Stimulated activated naive B cell treated with anti-CD40 and anti-IgM and Interleukin-4, amounts not matched to agents 10 μg/mL and 1 μg/mL and 100 μg/mL, for 72 hours (primary cell): ENCODE results near the gene ADAMTS19.

Source experiments
- ATAC-seq, 2 donors: fragments of 150-1000 bp; cut with Tn5 transposase; replicated peaks; 2 replicates each; pipeline ENCODE4 v1.10.0; 2021; ENCODE audit warnings: moderate library complexity in 1 of 2
- DNase-seq: peaks from one replicate; pipeline ENCODE4 v3.0.0; 2021
- H3K27ac Mint-ChIP-seq: one replicate; pipeline ENCODE4 v1.8.0; 2022; ENCODE audit warnings: mild to moderate bottlenecking, mixed read lengths
- H3K27me3 Mint-ChIP-seq, 2 donors: one replicate each; pipeline ENCODE4 v1.8.0; 2022; ENCODE audit warnings: mixed read lengths in 2 of 2
- H3K36me3 Mint-ChIP-seq, 2 donors: one replicate each; pipeline ENCODE4 v1.8.0; 2022; ENCODE audit warnings: mixed read lengths in 2 of 2, mild to moderate bottlenecking in 1 of 2
- H3K4me1 Mint-ChIP-seq, 2 donors: one replicate each; pipeline ENCODE4 v1.8.0; 2022; ENCODE audit warnings: mixed read lengths in 2 of 2, mild to moderate bottlenecking in 1 of 2
- H3K4me3 Mint-ChIP-seq, 2 donors: one replicate each; pipeline ENCODE4 v1.8.0; 2022; ENCODE audit warnings: mild to moderate bottlenecking in 2 of 2, mixed read lengths in 2 of 2, moderate library complexity in 1 of 2
- H3K9me3 Mint-ChIP-seq, 2 donors: one replicate each; pipeline ENCODE4 v1.8.0; 2022; ENCODE audit warnings: mixed read lengths in 2 of 2, mild to moderate bottlenecking in 1 of 2

Gene ADAMTS19

DNA sequence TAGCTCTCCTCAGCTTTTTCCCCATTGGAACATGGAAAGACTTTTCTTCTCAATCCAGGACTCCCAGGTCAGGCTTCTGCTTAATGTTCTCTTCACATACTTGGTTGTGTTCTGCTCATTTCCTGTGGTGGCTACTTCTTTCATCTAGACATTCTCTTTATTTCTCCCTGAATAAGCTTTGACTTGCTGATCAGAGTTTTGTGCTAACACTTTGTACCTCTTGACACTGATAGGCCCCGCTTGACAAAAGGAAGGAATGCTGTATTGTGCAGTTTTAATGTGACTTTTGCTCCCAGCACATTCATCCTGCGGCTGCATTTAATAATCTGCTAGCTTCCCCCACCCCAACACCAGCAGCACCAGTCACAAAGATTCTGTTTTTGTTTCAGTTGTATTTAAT, 196.9 kb downstream of the ADAMTS19 start:
- Mint-ChIP-seq H3K4me1 (no peaks in the 10 kb centered on the region), H3K36me3 (no peaks in the 10 kb centered on the region), H3K4me3 (no peak overlapping the region), H3K27ac (no peak overlapping the region), H3K9me3 (no peaks in the 10 kb centered on the region), H3K27me3 (no peaks in the 10 kb centered on the region)
- ATAC-seq (no peak), DNase-seq (no peak)

DNA sequence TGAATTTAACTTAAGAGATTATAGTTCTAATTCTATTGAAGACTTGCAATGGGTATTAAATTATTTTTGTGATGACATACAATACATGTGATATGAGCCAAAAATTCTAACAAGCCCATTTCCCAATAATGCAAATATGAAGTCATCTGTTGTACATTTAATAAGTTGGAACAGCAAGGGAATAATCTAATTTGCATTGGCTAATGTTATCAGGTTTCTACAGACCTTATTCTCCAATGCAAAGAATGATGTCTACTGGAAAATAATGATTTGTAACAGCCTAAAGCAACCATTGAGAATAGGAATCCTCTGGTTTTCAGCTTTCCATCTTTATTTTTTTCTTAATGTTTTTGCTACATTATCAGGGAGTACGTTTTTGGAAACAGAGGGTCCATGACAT, 198.7 kb downstream of the ADAMTS19 start:
- no peak for ATAC-seq
- DNase-seq: no peak

DNA sequence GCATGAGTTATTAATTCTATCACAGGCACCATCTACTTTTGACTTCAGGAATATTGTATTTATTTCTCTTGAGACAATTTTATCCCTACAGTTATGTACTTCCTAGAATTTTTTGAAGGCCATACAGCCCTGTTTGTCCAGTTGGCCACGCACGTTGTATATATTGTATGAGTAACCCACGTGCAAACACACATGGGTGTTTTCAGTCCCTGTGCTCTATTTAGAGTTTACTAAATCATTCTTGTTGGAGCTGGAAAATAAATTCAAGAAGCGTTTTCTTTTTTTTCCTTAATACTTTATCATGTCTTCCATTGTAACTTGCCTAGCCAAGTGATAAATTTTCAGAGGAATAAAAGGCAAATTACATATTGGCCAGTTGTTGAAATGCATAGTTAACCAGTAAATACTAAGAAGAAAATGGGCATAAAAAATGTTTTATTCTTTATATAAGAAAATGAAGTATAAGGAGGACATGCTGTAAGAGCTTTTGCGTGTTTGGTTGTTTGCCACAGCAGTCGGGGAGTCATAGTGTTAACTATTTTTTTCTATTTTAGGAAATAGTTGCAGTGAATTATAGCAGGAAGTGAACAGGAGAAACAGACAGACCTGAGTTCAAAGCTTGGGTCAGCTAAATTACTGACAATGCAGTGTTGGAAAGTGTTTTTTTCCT, 201.4 kb downstream of the ADAMTS19 start:
- DNase-seq: no peak
- Mint-ChIP-seq H3K4me1 (no peaks in the 10 kb centered on the region), H3K9me3 (no peaks in the 10 kb centered on the region), H3K4me3 (no peak overlapping the region), H3K27me3 (no peaks in the 10 kb centered on the region), H3K27ac (no peak overlapping the region), H3K36me3 (no peaks in the 10 kb centered on the region)
- no peak for ATAC-seq

More for the DNA sequence above, 198.7 kb downstream of the ADAMTS19 start:
- H3K4me1 Mint-ChIP-seq: no peaks in the 10 kb centered on the region
- no peaks in the 10 kb centered on the region for H3K36me3 Mint-ChIP-seq
- no peak overlapping the region for H3K27ac Mint-ChIP-seq
- no peaks in the 10 kb centered on the region for H3K9me3 Mint-ChIP-seq
- H3K27me3 Mint-ChIP-seq: no peaks in the 10 kb centered on the region
- no peak overlapping the region for H3K4me3 Mint-ChIP-seq

DNA sequence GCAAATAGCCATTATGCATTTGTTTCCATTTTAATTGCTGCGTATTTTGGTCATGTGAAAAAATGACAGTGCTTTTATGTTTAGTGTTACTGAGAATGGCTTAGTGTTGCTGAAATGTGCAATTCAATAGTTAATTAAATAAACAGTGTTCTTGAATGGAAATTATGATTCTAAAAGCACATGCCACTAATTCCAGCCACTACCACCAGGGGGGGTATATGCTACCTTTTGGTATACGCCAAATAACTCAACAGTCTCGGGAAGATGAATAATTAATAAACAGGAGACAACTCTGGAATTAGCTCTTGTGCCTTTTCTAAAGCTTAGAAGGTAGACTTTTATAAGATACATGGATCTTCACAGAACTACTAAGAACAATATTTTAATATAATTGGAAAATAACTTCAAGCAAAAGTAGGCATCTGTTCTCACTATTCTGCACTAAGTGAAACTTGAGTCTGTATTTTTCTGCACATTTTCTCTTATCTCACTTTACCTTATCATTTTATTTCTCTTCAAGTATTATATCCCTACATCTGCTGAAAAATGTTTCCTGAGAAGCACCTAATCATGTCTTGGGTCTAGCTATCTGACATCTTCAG, 204.3 kb downstream of the ADAMTS19 start:
- no peak for ATAC-seq
- Mint-ChIP-seq H3K27ac (no peak overlapping the region), H3K27me3 (no peaks in the 10 kb centered on the region), H3K9me3 (peaks cover 2 to 10% of the 10 kb centered on the region in 2 donors), H3K36me3 (no peaks in the 10 kb centered on the region), H3K4me1 (no peaks in the 10 kb centered on the region), H3K4me3 (no peak overlapping the region)
- no peak for DNase-seq

DNA sequence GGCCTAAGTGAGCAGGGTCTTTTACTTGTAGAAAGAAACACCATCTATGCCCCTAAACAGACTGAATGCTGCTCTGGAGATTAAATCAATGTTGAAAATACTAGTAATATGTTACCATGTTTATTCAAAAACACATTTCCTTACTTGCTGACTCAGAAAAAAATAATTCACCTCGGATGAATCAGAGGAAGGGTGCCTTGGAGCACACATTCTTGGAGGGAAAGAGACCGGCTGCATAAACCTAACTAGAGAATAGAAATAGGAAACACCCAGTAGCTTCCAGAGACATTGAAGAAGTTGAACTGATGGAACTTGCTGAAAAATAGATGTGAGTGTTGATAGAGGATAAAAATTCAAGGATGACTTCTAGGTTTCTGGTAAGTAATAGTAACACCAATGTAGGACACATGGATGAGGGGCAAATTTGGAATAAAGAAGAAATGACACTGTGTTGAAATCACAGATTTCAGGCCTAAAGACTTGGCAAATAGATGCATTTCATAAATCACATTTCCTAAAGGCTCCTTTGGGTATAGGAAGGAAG, 210.9 kb downstream of the ADAMTS19 start:
- no peak for ATAC-seq
- no peak for DNase-seq
- no peaks in the 10 kb centered on the region for H3K4me1 Mint-ChIP-seq
- H3K9me3 Mint-ChIP-seq: peaks cover 4 to 10% of the 10 kb centered on the region in 2 donors
- no peaks in the 10 kb centered on the region for H3K36me3 Mint-ChIP-seq
- H3K4me3 Mint-ChIP-seq: no peak overlapping the region
- no peaks in the 10 kb centered on the region for H3K27me3 Mint-ChIP-seq
- H3K27ac Mint-ChIP-seq: no peak overlapping the region

DNA sequence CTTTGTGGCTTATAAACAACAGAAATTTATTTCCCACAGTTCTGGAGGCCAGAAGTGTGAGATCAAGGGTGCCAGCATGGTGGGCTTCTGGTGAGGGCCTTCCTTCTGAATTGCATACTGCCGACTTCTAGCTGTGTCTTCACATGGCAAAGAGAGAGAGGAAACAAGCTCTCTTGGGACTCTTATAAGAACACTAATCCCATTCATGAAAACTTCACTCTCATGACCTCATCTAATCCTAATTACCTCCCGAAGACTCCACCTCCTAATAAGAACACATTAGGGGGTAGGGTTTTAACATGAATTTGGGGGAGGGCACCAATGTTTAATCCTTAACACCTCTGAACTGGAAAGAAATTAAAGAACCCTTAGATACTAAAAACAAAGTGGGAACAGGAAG, 211.9 kb downstream of the ADAMTS19 start:
- DNase-seq (no peak), ATAC-seq (no peak)
- Mint-ChIP-seq H3K4me1 (no peaks in the 10 kb centered on the region), H3K36me3 (no peaks in the 10 kb centered on the region), H3K27me3 (no peaks in the 10 kb centered on the region), H3K9me3 (peaks cover 4 to 10% of the 10 kb centered on the region in 2 donors), H3K27ac (no peak overlapping the region), H3K4me3 (no peak overlapping the region)

DNA sequence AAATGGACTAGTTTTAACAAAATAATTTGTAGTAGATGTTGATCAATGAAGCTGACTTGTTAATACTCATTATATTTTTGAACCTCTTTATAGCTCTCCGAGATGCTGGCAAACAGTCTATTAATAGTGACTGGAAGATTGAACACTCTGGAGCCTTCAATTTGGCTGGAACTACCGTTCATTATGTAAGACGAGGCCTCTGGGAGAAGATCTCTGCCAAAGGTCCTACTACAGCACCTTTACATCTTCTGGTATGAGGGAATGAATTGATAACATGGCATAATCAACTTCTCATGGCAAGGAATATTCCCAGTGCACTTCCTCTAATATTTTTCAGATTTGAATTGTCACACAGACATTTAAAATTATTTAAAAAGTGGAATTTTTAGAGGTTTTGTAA, 219.6 kb downstream of the ADAMTS19 start:
- DNase-seq (no peak), ATAC-seq (no peak)
- no peak overlapping the region for H3K4me3 Mint-ChIP-seq
- no peaks in the 10 kb centered on the region for H3K27me3 Mint-ChIP-seq
- peaks cover 0 to 2% of the 10 kb centered on the region in 2 donors for H3K9me3 Mint-ChIP-seq
- H3K36me3 Mint-ChIP-seq: no peaks in the 10 kb centered on the region
- no peak overlapping the region for H3K27ac Mint-ChIP-seq
- H3K4me1 Mint-ChIP-seq: no peaks in the 10 kb centered on the region

DNA sequence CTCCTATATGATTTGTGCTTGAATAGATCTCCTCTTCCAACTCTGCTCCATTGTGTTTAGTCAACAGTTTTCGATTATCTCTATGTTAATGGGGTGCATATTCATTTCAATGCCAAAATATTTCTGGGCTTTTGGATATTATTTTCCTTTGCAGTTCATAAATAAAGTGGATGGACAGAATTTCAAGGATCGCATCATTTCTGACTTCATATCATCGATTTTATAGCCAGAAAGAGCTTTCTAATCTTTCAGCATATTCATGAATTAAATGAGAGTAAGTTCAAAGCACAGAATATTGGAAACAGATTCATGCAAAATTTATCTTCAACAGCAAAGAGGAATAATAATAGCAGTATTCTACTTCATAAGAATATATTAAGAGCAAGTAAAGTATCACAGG, 227.8 kb downstream of the ADAMTS19 start:
- no peak overlapping the region for H3K27ac Mint-ChIP-seq
- H3K36me3 Mint-ChIP-seq: no peaks in the 10 kb centered on the region
- no peak for ATAC-seq
- no peaks in the 10 kb centered on the region for H3K4me1 Mint-ChIP-seq
- no peaks in the 10 kb centered on the region for H3K9me3 Mint-ChIP-seq
- no peaks in the 10 kb centered on the region for H3K27me3 Mint-ChIP-seq
- no peak for DNase-seq
- H3K4me3 Mint-ChIP-seq: no peak overlapping the region

DNA sequence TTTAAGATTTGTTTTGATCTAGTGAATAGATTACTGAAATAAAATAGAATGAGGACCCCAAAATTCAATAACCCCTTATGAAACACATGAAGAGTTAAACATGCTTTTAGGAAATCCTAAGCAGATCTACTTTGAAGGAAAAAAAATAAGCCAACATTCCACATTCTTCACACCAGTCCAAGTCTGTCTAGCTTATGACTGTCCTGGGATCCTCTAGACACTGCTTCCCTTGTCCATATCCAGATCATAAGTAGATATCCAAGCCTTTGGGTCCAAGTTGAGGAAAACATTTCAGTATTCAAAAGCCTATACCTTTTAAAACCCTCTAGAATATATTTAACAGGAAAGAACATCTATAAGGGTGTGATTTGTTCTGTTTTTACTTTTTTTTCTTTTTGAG, 228.9 kb downstream of the ADAMTS19 start:
- ATAC-seq: no peak
- no peak overlapping the region for H3K4me3 Mint-ChIP-seq
- no peaks in the 10 kb centered on the region for H3K36me3 Mint-ChIP-seq
- H3K4me1 Mint-ChIP-seq: no peaks in the 10 kb centered on the region
- no peaks in the 10 kb centered on the region for H3K27me3 Mint-ChIP-seq
- no peaks in the 10 kb centered on the region for H3K9me3 Mint-ChIP-seq
- no peak overlapping the region for H3K27ac Mint-ChIP-seq
- DNase-seq: no peak

DNA sequence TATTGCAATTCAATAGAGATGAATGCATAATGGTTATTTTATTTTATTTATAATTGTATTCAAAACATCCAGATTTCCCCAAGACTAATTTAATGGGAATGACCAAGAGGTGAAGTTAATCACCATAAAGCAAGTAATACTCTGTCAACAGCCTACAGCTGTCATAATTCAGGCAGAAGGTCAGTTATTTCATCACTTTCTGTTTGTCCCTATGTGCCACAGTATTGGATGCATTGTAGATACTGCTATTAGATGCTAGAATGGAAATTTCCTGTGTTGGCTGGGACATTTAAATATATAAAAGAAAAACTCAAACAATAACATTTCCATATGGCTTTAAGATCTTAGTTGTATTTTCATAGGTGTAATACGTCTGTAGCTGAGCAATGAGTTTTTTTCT, 231.1 kb downstream of the ADAMTS19 start:
- ATAC-seq: no peak
- H3K27ac Mint-ChIP-seq: no peak overlapping the region
- H3K9me3 Mint-ChIP-seq: no peaks in the 10 kb centered on the region
- H3K4me3 Mint-ChIP-seq: no peak overlapping the region
- H3K27me3 Mint-ChIP-seq: no peaks in the 10 kb centered on the region
- no peak for DNase-seq
- no peaks in the 10 kb centered on the region for H3K36me3 Mint-ChIP-seq
- H3K4me1 Mint-ChIP-seq: no peaks in the 10 kb centered on the region

DNA sequence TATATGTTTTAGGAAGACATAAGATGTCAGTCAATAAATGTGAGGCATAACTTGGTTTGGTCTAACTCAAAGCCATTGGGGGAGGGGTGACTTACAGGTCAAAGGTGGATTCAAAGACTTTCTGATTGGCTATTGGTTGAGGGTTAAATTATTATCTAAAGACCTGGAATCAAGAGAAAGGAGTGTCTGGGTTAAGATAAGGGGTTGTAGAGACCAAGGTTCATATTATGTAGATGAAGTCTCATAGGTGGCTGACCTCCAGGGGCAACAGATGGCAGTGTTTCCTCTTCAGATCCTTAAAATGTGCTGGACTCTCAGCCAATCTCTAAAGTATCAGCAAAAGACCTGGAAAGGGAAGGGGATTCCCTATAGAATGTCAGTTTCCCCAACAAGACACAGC, 236.5 kb downstream of the ADAMTS19 start:
- Mint-ChIP-seq H3K36me3 (no peaks in the 10 kb centered on the region), H3K27me3 (no peaks in the 10 kb centered on the region), H3K4me1 (no peaks in the 10 kb centered on the region), H3K9me3 (peaks cover 0 to 4% of the 10 kb centered on the region in 2 donors), H3K27ac (no peak overlapping the region), H3K4me3 (no peak overlapping the region)
- no peak for DNase-seq
- ATAC-seq: no peak

DNA sequence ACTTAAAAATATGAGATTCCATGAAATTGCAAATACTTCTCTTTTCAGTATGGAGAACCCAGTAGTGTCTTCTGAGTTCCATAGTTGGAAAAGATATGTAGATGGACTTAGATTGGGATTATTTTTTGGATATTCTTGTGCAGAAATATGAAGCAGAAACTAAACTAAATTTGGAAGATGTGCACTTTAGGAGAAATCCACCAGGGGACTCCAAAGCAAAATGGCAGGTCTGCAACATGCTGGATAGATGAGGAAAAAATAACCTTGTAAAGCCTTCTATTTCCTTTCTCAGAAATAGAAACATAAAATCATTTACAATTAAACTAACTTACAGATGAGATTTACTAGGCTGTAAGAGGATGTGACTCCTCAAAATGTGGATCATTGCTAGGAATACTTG, 238.6 kb downstream of the ADAMTS19 start:
- H3K36me3 Mint-ChIP-seq: no peaks in the 10 kb centered on the region
- H3K4me1 Mint-ChIP-seq: no peaks in the 10 kb centered on the region

DNA sequence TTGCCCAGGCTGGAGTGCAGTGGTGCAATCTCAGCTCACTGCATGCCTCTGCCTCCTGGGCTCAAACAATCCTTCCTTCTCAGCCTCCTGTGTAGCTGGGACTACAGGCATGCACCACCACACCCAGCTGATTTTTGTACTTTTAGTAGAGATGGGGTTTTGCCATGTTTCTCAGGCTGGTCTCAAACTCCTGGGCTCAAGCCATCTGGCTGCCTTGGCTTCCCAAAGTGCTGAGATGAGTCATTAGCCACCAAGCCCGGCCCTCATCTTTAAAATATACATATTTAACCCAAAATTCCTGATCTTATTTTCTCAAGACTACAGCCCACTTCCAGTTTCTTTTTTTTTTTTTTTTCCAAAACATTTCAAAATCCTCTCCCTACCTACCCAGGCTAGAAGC, 256.1 kb downstream of the ADAMTS19 start:
- Mint-ChIP-seq H3K36me3 (no peaks in the 10 kb centered on the region), H3K27me3 (no peaks in the 10 kb centered on the region), H3K4me1 (no peaks in the 10 kb centered on the region), H3K27ac (no peak overlapping the region), H3K9me3 (no peaks in the 10 kb centered on the region), H3K4me3 (no peak overlapping the region)
- DNase-seq (no peak), ATAC-seq (no peak)

More for the DNA sequence above, 238.6 kb downstream of the ADAMTS19 start:
- DNase-seq: no peak
- H3K27me3 Mint-ChIP-seq: no peaks in the 10 kb centered on the region
- no peak overlapping the region for H3K4me3 Mint-ChIP-seq
- no peak for ATAC-seq
- no peak overlapping the region for H3K27ac Mint-ChIP-seq
- H3K9me3 Mint-ChIP-seq: peaks cover 0 to 4% of the 10 kb centered on the region in 2 donors

DNA sequence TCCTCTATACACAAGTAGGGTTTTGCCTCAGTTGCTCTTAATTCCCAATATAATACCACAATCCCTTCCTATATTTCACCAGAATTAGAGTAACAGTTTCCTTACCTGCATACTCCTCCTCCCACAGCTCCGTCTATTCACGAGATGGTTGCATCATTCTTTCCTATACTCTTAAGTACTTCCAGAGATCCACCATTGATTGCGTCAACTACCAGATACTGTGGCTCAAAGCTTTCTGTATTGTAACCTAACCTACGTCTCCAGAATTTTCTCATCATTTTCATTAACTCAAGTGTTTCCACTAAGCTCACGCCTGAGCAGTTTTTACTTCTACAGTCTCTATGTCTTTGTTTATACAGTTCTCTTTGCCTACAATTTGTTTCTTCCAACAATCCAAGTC, 256.6 kb downstream of the ADAMTS19 start:
- Mint-ChIP-seq H3K27ac (no peak overlapping the region), H3K4me1 (no peaks in the 10 kb centered on the region), H3K27me3 (no peaks in the 10 kb centered on the region), H3K9me3 (no peaks in the 10 kb centered on the region), H3K4me3 (no peak overlapping the region), H3K36me3 (no peaks in the 10 kb centered on the region)
- ATAC-seq (no peak), DNase-seq (no peak)

DNA sequence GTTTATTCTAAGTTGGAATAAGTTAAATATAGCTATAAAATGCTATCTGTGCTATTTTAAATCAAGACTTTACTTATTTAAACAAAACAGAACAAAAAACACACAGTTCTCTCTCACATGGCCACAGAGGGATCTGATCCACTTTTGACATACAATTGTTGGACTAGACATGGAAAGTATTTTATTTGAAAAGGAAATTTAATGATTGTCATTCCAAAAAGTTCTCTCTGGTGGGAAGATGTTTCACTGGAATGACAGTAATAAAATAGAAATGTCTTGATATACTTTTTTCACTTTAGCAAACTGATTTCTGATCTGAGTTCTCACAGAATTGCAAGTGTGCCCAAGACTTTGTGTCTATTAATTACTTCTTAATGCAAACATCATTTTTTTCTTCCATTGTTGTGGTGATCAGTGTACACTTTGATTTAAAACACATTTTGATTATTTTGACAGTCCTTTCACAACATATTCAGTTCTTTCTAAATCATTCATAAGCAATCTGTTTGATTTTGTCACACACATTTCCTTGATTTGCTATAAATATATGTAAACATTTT, 257.7 kb downstream of the ADAMTS19 start:
- Mint-ChIP-seq H3K4me3 (no peak overlapping the region), H3K9me3 (no peaks in the 10 kb centered on the region), H3K27ac (no peak overlapping the region), H3K4me1 (no peaks in the 10 kb centered on the region), H3K27me3 (no peaks in the 10 kb centered on the region), H3K36me3 (no peaks in the 10 kb centered on the region)
- DNase-seq (no peak), ATAC-seq (no peak)
